ENCODE measurements around the gene S100B.

Gene S100B

GRCh38 chr21:46618738-46619379 lies 14.0 kb upstream of the S100B start:
- Mint-ChIP-seq H3K27ac (no peak overlapping the region), H3K4me1 (no peaks in the 10 kb centered on the region), H3K9me3 (no peaks in the 10 kb centered on the region), H3K36me3 (no peaks in the 10 kb centered on the region), H3K4me3 (no peak overlapping the region), H3K27me3 (peaks cover 48% of the 10 kb centered on the region)
- ATAC-seq: no peak

- Mint-ChIP-seq H3K9me3 (peaks cover 2% of the 10 kb centered on the region), H3K27me3 (peaks cover 51% of the 10 kb centered on the region), H3K27ac (no peak overlapping the region), H3K4me1 (no peaks in the 10 kb centered on the region), H3K36me3 (no peaks in the 10 kb centered on the region), H3K4me3 (no peak overlapping the region)
- no peak for ATAC-seq
These were observed 12.6 kb upstream of the S100B start for GRCh38 chr21:46617267-46618051.

DNA sequence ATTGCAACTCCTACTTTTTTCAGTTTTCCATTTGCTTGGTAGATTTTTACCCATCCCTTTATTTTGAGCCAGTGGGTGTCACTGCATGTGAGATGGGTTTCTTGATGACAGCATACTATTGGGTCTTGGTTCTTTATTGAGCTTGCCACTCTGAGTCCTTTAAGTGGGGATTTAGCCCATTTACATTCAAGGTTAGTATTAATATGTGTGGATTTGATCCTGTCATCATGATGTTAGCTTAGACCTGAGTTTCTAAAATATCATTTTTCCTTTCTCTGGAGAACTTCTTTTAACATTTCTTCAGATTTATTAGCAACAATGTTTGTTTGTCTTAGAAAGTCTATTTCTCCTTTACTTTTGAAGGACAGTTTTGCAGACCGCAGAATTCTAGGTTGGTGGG lies 11.8 kb upstream of the S100B start:
- H3K36me3 Mint-ChIP-seq: no peaks in the 10 kb centered on the region
- no peaks in the 10 kb centered on the region for H3K4me1 Mint-ChIP-seq
- no peak overlapping the region for H3K27ac Mint-ChIP-seq
- no peak for ATAC-seq
- no peak overlapping the region for H3K4me3 Mint-ChIP-seq
- peaks cover 51% of the 10 kb centered on the region for H3K27me3 Mint-ChIP-seq
- peaks cover 2% of the 10 kb centered on the region for H3K9me3 Mint-ChIP-seq

GRCh38 chr21:46616050-46616449 lies 11.2 kb upstream of the S100B start:
- peaks cover 51% of the 10 kb centered on the region for H3K27me3 Mint-ChIP-seq
- no peaks in the 10 kb centered on the region for H3K4me1 Mint-ChIP-seq
- no peak for ATAC-seq
- H3K27ac Mint-ChIP-seq: no peak overlapping the region
- peaks cover 2% of the 10 kb centered on the region for H3K9me3 Mint-ChIP-seq
- H3K36me3 Mint-ChIP-seq: no peaks in the 10 kb centered on the region
- no peak overlapping the region for H3K4me3 Mint-ChIP-seq

DNA sequence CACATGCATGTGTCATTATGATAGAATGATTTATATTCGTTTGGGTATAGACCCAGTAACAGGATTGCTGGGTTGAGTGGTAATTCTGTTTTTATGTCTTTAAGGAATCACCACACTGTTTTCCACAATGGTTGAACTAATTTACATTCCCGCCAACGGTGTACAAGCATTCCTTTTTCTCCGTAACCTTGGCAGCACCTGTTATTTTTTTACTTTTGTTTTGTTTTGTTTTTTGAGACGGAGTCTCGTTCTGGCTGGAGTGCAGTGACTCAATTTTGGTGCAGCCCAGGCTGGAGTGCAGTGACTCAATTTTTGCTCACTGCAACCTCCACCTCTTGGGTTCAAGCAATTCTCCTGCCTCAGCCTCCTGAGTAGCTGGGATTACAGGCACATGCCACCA lies 8.5 kb upstream of the S100B start:
- no peak overlapping the region for H3K27ac Mint-ChIP-seq

DNA sequence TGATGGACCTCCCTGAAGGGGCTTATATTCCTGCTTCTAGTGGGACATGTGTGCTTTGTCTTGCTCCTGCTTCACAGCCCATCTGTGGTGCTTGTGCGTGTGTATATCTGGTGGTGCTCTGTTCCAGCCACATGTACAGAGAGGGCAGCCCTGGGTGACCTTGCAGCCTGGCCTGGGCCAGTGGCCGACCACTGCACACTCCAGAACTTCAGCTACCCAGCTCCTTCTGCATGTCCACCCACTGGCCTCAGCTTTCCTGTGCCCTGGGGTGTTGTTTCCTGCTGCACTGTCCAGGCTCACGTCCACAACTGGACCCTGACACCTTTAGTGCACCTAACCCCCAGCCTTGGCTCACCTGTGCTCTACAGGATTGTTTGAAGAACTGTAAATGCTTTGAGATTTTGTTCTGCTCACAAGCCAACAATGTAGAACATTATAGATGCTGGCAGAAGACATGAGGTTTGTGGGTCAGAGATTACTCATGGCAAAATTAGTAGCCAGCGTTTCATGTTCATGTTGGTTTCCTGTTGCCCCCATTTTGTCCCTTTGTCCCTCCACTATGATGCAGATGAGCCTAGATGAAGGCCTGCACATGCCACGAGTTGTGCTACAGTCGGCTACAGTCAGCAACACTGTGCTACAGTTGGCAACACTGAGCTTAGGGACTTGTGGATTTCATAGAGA lies 5.3 kb upstream of the S100B start:
- ATAC-seq: no peak
- peaks cover 50% of the 10 kb centered on the region for H3K27me3 Mint-ChIP-seq
- H3K9me3 Mint-ChIP-seq: peaks cover 5% of the 10 kb centered on the region
- H3K27ac Mint-ChIP-seq: no peak overlapping the region
- H3K4me3 Mint-ChIP-seq: no peak overlapping the region
- no peaks in the 10 kb centered on the region for H3K36me3 Mint-ChIP-seq
- peaks cover 34% of the 10 kb centered on the region for H3K4me1 Mint-ChIP-seq

More for the DNA sequence above, 8.5 kb upstream of the S100B start:
- H3K4me1 Mint-ChIP-seq: peaks cover 11% of the 10 kb centered on the region
- H3K9me3 Mint-ChIP-seq: peaks cover 5% of the 10 kb centered on the region
- H3K4me3 Mint-ChIP-seq: no peak overlapping the region
- H3K27me3 Mint-ChIP-seq: peaks cover 53% of the 10 kb centered on the region
- no peaks in the 10 kb centered on the region for H3K36me3 Mint-ChIP-seq
- ATAC-seq: no peak

GRCh38 chr21:46608672-46609111 lies 3.8 kb upstream of the S100B start:
- peak; percentile 67 for ATAC-seq
- peaks cover 34% of the 10 kb centered on the region for H3K4me1 Mint-ChIP-seq
- H3K4me3 Mint-ChIP-seq: no peak overlapping the region
- H3K27ac Mint-ChIP-seq: no peak overlapping the region
- no peaks in the 10 kb centered on the region for H3K36me3 Mint-ChIP-seq
- H3K9me3 Mint-ChIP-seq: peaks cover 5% of the 10 kb centered on the region
- H3K27me3 Mint-ChIP-seq: peaks cover 42% of the 10 kb centered on the region

- Mint-ChIP-seq H3K9me3 (peaks cover 3% of the 10 kb centered on the region), H3K27me3 (peaks cover 41% of the 10 kb centered on the region), H3K4me1 (peaks cover 34% of the 10 kb centered on the region), H3K27ac (peak overlapping the region; percentile 54), H3K36me3 (no peaks in the 10 kb centered on the region), H3K4me3 (peak overlapping the region; percentile 23)
- ATAC-seq: peak; percentile 63
These were observed 2.8 kb upstream of the S100B start for GRCh38 chr21:46607636-46608035.

DNA sequence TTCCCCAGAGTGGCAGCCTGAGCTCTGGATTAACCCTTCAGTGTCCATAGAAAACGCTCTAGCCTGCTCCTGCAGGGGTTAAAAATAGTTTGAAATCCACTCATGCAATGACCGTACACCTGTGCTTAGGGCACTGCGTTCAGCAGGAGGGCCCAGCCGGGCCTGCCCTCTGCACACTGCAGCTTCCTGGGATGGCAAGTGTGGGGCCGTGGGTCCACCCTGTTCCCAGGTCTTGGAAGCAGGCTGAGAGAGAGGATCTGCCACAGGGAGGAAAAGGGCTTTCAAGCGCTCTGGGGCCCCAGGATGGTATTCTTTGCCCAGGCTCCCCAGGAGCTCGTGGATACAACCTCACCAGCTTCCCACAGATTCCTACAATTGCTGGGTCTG lies 1.5 kb upstream of the S100B start:
- Mint-ChIP-seq H3K4me1 (peaks cover 34% of the 10 kb centered on the region), H3K9me3 (peaks cover 3% of the 10 kb centered on the region), H3K27me3 (peaks cover 41% of the 10 kb centered on the region), H3K27ac (peak overlapping the region; percentile 61), H3K4me3 (no peak overlapping the region), H3K36me3 (no peaks in the 10 kb centered on the region)
- ATAC-seq: peak; percentile 25

DNA sequence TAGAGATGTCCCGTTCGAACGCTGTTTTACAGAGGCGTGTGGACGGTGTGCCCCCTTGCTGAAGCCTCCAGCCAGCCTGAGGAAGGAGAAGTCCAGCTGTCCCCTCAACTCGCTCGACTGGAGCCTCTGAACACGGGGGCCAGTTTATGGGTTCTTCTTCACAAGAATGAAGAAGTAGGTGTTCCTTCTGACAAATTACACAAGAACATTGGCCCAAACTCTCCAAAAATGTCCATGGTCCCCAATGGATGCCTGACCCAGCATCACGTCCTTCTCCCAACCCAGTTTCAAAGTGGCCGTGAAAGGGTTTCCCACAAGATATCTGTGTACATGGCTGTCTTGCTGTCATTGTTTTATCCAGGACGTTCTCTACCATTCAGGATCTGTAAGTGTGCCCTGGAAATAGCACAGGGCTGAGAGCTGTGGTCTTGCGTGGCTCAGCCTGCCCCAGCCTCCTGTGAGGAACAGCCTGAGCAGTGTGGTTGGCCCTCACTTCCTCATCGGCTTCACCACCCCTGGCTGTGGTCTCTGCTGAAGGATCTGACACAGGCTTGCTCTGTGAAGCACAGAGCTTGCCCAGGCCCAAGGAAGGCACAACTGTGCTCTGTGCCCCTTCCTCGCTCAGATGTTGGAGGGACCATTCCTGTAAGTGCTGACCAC lies 1.0 kb upstream of the S100B start:
- H3K36me3 Mint-ChIP-seq: no peaks in the 10 kb centered on the region
- peaks cover 34% of the 10 kb centered on the region for H3K4me1 Mint-ChIP-seq
- ATAC-seq: peak; percentile 91
- H3K27ac Mint-ChIP-seq: peak overlapping the region; percentile 61
- H3K4me3 Mint-ChIP-seq: no peak overlapping the region
- peaks cover 3% of the 10 kb centered on the region for H3K9me3 Mint-ChIP-seq
- peaks cover 40% of the 10 kb centered on the region for H3K27me3 Mint-ChIP-seq

GRCh38 chr21:46604329-46604974 lies 430 bp downstream of the S100B start:
- Mint-ChIP-seq H3K27me3 (peaks cover 25% of the 10 kb centered on the region), H3K9me3 (no peaks in the 10 kb centered on the region), H3K4me3 (no peak overlapping the region), H3K27ac (no peak overlapping the region), H3K4me1 (peaks cover 34% of the 10 kb centered on the region), H3K36me3 (no peaks in the 10 kb centered on the region)
- no peak for ATAC-seq

DNA sequence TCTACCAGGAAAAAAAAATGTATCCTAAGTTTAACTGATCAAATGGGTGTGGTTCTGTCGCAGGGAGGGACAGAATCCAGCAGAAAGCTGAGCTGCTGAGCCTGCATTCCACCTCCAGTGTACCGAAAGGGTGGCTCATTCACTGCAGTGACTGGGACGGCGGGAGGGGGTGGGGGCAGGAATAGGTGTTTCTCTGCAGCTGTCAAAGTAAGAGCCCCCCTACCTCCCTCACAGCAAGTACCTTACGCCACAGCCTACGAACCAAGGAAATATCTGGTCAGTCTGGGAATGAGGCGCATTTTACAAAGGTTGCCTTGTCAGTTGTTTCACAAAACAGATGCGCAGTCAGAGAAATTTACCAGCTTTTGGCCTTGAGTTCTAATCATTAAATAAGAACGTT lies 1.7 kb downstream of the S100B start:
- H3K4me1 Mint-ChIP-seq: peaks cover 22% of the 10 kb centered on the region
- peaks cover 21% of the 10 kb centered on the region for H3K27me3 Mint-ChIP-seq

GRCh38 chr21:46600978-46601377 lies 3.9 kb downstream of the S100B start:
- Mint-ChIP-seq H3K4me3 (no peak overlapping the region), H3K9me3 (no peaks in the 10 kb centered on the region), H3K4me1 (peaks cover 3% of the 10 kb centered on the region), H3K27ac (no peak overlapping the region), H3K36me3 (no peaks in the 10 kb centered on the region), H3K27me3 (peaks cover 8% of the 10 kb centered on the region)
- ATAC-seq: no peak

More for the DNA sequence above, 1.7 kb downstream of the S100B start:
- Mint-ChIP-seq H3K36me3 (no peaks in the 10 kb centered on the region), H3K27ac (no peak overlapping the region), H3K4me3 (no peak overlapping the region), H3K9me3 (no peaks in the 10 kb centered on the region)
- no peak for ATAC-seq

- Mint-ChIP-seq H3K27me3 (peaks cover 8% of the 10 kb centered on the region), H3K36me3 (no peaks in the 10 kb centered on the region), H3K4me3 (no peak overlapping the region), H3K9me3 (no peaks in the 10 kb centered on the region), H3K27ac (no peak overlapping the region), H3K4me1 (no peaks in the 10 kb centered on the region)
- ATAC-seq: no peak
These were observed 4.6 kb downstream of the S100B start for GRCh38 chr21:46600305-46600704.

Data from stimulated activated memory B cell treated with anti-CD40 and anti-IgM and Interleukin-4, amounts not matched to agents 10 μg/mL and 1 μg/mL and 100 μg/mL, for 72 hours (primary cell).